IMR-90 (cell line): ENCODE measurements around the gene TNRC6B. TPM values are rescaled to one million over a fixed set of nuclear protein-coding genes. Genes with fewer than 3 reads are reported as not detected.

Source experiments
- ATAC-seq: fragments of 200-7000 bp; cut with Tn5 transposase; 2 replicates; pipeline ENCODE4 v1.9.1; 2020; ENCODE audit warnings: low read depth, mild to moderate bottlenecking, moderate library complexity
- BruUV-seq: library from RNA; stranded (reverse); fragments of 400-500 nt; replicated peaks from 2 replicates; lab custom pipeline; 2021; lab: Mats Ljungman, UMichigan
- CTCF ChIA-PET: fragments of 300-600 bp; formaldehyde crosslinking; extraction: SDS; loops from one replicate; lab custom pipeline; 2021; ENCODE audit warnings: antibody characterized with exemption; lab: Yijun Ruan, JAX
- POLR2A ChIA-PET: fragments of 300-600 bp; sonication (Branson Sonifier 250); formaldehyde crosslinking; loops from one replicate; lab custom pipeline; 2022; ENCODE audit warnings: antibody characterized with exemption; ENCODE audit not compliant: unreplicated experiment; lab: Charles Lee
- DNase-seq: peaks from one replicate; pipeline ENCODE4 v3.0.0; 2013
- H2AFZ ChIP-seq: replicated peaks from 2 replicates; pipeline ENCODE3; 2013; ENCODE audit warnings: low read length, mild to moderate bottlenecking; ENCODE audit not compliant: poor library complexity
- H2AK5ac ChIP-seq: 2 replicates; pipeline ENCODE4 v1.6.1; 2013; ENCODE audit warnings: low read depth, low read length, inconsistent platforms
- H2AK9ac ChIP-seq: replicated peaks from 2 replicates; pipeline ENCODE3; 2013; ENCODE audit warnings: mild to moderate bottlenecking, low read depth, low read length, moderate library complexity; ENCODE audit not compliant: poor library complexity
- H2BK120ac ChIP-seq: 2 replicates; pipeline ENCODE4 v1.6.1; 2013; ENCODE audit warnings: low read depth, low read length, inconsistent platforms
- H2BK15ac ChIP-seq: 3 replicates; pipeline ENCODE4 v1.6.1; 2013; ENCODE audit warnings: low read depth, low read length, inconsistent platforms
- H2BK20ac ChIP-seq: 2 replicates; pipeline ENCODE4 v1.6.1; 2013; ENCODE audit warnings: low read depth, mild to moderate bottlenecking, inconsistent platforms, low read length, moderate library complexity
- H2BK5ac ChIP-seq: 2 replicates; pipeline ENCODE4 v1.6.1; 2013; ENCODE audit warnings: mild to moderate bottlenecking, low read depth, low read length, inconsistent platforms; ENCODE audit not compliant: poor library complexity, severe bottlenecking
- H3K14ac ChIP-seq: replicated peaks from 2 replicates; pipeline ENCODE4 v1.6.1; 2013; ENCODE audit warnings: low read depth, low read length, inconsistent platforms
- H3K18ac ChIP-seq: 2 replicates; pipeline ENCODE4 v1.6.1; 2013; ENCODE audit warnings: low read depth, low read length, control low read depth
- H3K23ac ChIP-seq: 2 replicates; pipeline ENCODE4 v1.6.1; 2013; ENCODE audit warnings: low read depth, low read length, inconsistent platforms
- H3K27ac ChIP-seq: 2 replicates; pipeline ENCODE4 v1.5.1; 2013; ENCODE audit warnings: mild to moderate bottlenecking, control low read depth, low read length; ENCODE audit not compliant: insufficient read depth
- H3K27me3 ChIP-seq: 2 replicates; pipeline ENCODE4 v1.6.1; 2013; ENCODE audit warnings: low read length; ENCODE audit not compliant: control insufficient read depth, insufficient read depth
- H3K36me3 ChIP-seq: 2 replicates; pipeline ENCODE4 v1.6.1; 2013; ENCODE audit warnings: low read length, mixed read lengths; ENCODE audit not compliant: control insufficient read depth, insufficient read depth
- H3K4ac ChIP-seq: 2 replicates; pipeline ENCODE4 v1.6.1; 2013; ENCODE audit warnings: low read depth, low read length, inconsistent platforms
- H3K4me1 ChIP-seq: 2 replicates; pipeline ENCODE4 v1.6.1; 2013; ENCODE audit warnings: low read length, mixed read lengths; ENCODE audit not compliant: control insufficient read depth, insufficient read depth
- H3K4me2 ChIP-seq: 2 replicates; pipeline ENCODE4 v1.6.1; 2013; ENCODE audit warnings: low read depth, mild to moderate bottlenecking, control low read depth, low read length, moderate library complexity
- H3K4me3 ChIP-seq: 2 replicates; pipeline ENCODE4 v1.5.1; 2013; ENCODE audit warnings: low read depth, mild to moderate bottlenecking, control low read depth, low read length, moderate library complexity; ENCODE audit not compliant: insufficient read depth
- H3K56ac ChIP-seq: 2 replicates; pipeline ENCODE4 v1.6.1; 2013; ENCODE audit warnings: low read length, inconsistent platforms; ENCODE audit not compliant: insufficient read depth; ENCODE audit errors: extremely low read depth
- H3K79me1 ChIP-seq, 2 experiments: 2 replicates each; pipeline ENCODE4 v1.6.1; 2013; ENCODE audit warnings: low read length in 2 of 2, inconsistent platforms in 1 of 2, low read depth in 1 of 2
- H3K9ac ChIP-seq: 2 replicates; pipeline ENCODE4 v1.6.1; 2013; ENCODE audit warnings: low read depth, low read length, control low read depth
- H3K9me1 ChIP-seq: 2 replicates; pipeline ENCODE4 v1.6.1; 2013; ENCODE audit warnings: low read length, inconsistent platforms; ENCODE audit not compliant: insufficient read depth
- H3K9me3 ChIP-seq: 2 replicates; pipeline ENCODE4 v1.6.1; 2013; ENCODE audit warnings: low read length; ENCODE audit not compliant: control insufficient read depth, insufficient read depth
- H4K20me1 ChIP-seq: 2 replicates; pipeline ENCODE4 v1.6.1; 2013; ENCODE audit warnings: low read length, inconsistent platforms; ENCODE audit not compliant: insufficient read depth
- H4K5ac ChIP-seq: 2 replicates; pipeline ENCODE4 v1.6.1; 2013; ENCODE audit warnings: mild to moderate bottlenecking, low read depth, low read length, control low read depth
- H4K8ac ChIP-seq, 2 experiments: 2 replicates each; pipeline ENCODE4 v1.6.1; 2013; ENCODE audit warnings: low read depth in 2 of 2, low read length in 2 of 2, control low read depth in 1 of 2, inconsistent platforms in 1 of 2
- H4K91ac ChIP-seq: 2 replicates; pipeline ENCODE4 v1.6.1; 2013; ENCODE audit warnings: low read depth, low read length, inconsistent platforms; ENCODE audit not compliant: insufficient read depth
- BHLHE40 ChIP-seq: fragments of 150-350 bp; IDR thresholded peaks from 2 replicates; pipeline ENCODE4 v1.6.1; 2016; ENCODE audit warnings: mild to moderate bottlenecking, low read depth, low read length
- CEBPB ChIP-seq: IDR thresholded peaks from 2 replicates; pipeline ENCODE4 v1.6.1; 2012; ENCODE audit warnings: low read depth, low read length, improper control_type of control experiment
- CHD1 ChIP-seq: IDR thresholded peaks from 2 replicates; pipeline ENCODE4 v1.6.1; 2012; ENCODE audit warnings: low read depth, low read length, improper control_type of control experiment
- ELK1 ChIP-seq: fragments of 150-350 bp; IDR thresholded peaks from 2 replicates; pipeline ENCODE4 v1.6.1; 2016; ENCODE audit warnings: low read depth, mild to moderate bottlenecking, low read length, moderate library complexity, borderline replicate concordance
- FOS ChIP-seq: fragments of 150-350 bp; IDR thresholded peaks from 2 replicates; pipeline ENCODE4 v1.6.1; 2016; ENCODE audit warnings: low read depth, low read length
- MAFK ChIP-seq: IDR thresholded peaks from 2 replicates; pipeline ENCODE4 v1.6.1; 2012; ENCODE audit warnings: low read depth, low read length, improper control_type of control experiment
- MAZ ChIP-seq: IDR thresholded peaks from 2 replicates; pipeline ENCODE4 v1.6.1; 2012; ENCODE audit warnings: low read depth, mild to moderate bottlenecking, low read length, improper control_type of control experiment, moderate library complexity, borderline replicate concordance
- MXI1 ChIP-seq: IDR thresholded peaks from 2 replicates; pipeline ENCODE4 v1.6.1; 2012; ENCODE audit warnings: low read depth, mild to moderate bottlenecking, low read length, moderate library complexity, borderline replicate concordance
- NFE2L2 ChIP-seq: fragments of 150-350 bp; IDR thresholded peaks from 2 replicates; pipeline ENCODE4 v1.6.1; 2016; ENCODE audit warnings: low read depth, mild to moderate bottlenecking, low read length
- POLR2A ChIP-seq: IDR thresholded peaks from 2 replicates; pipeline ENCODE4 v1.6.1; 2012; ENCODE audit warnings: mild to moderate bottlenecking, low read depth, low read length
- RAD21 ChIP-seq: IDR thresholded peaks from 2 replicates; pipeline ENCODE4 v1.6.1; 2012; ENCODE audit warnings: low read length, improper control_type of control experiment
- RCOR1 ChIP-seq: IDR thresholded peaks from 2 replicates; pipeline ENCODE4 v1.6.1; 2012; ENCODE audit warnings: mild to moderate bottlenecking, low read length, improper control_type of control experiment; ENCODE audit not compliant: insufficient replicate concordance
- RFX5 ChIP-seq: IDR thresholded peaks from 2 replicates; pipeline ENCODE4 v1.8.0; 2012; ENCODE audit warnings: low read depth, mild to moderate bottlenecking, low read length, moderate library complexity
- SMC3 ChIP-seq: fragments of 150-350 bp; IDR thresholded peaks from 2 replicates; pipeline ENCODE4 v1.6.1; 2016; ENCODE audit warnings: low read depth, mild to moderate bottlenecking, antibody characterized with exemption, low read length, moderate library complexity
- USF2 ChIP-seq: fragments of 150-350 bp; IDR thresholded peaks from 2 replicates; pipeline ENCODE4 v1.6.1; 2017; ENCODE audit warnings: mild to moderate bottlenecking, antibody characterized with exemption, low read length, low read depth
- WGBS, 2 experiments: methylation state at CpG; one replicate each; pipeline versions ENCODE4 v1.1.5 to v1.1.7; 2013; ENCODE audit warnings: missing lambda C conversion rate in 2 of 2; ENCODE audit not compliant: insufficient read length in 1 of 2; ENCODE audit errors: extremely low coverage in 2 of 2; 5-methylcytosine and 5-hydroxymethylcytosine counted together
- dilution Hi-C: fragments of 300-500 bp; cut with HindIII; formaldehyde crosslinking; loops from one replicate; pipeline ENCODE4 v1.14.3; 2018; ENCODE audit warnings: low sequenced_read_pairs; ENCODE audit not compliant: unreplicated experiment
- in situ Hi-C: fragments of 300-500 bp; cut with MboI; formaldehyde crosslinking; loops from 3 replicates; pipeline ENCODE4 v1.14.3; 2019; ENCODE audit warnings: low sequenced_read_pairs, inconsistent platforms, mixed read lengths
- intact Hi-C: fragments of 100-400 bp; cut with micrococcal nuclease; formaldehyde crosslinking; loops from 2 replicates; pipeline ENCODE4 v1.10.0; 2022
- polyA plus RNA-seq, 3 experiments: library from polyadenylated mRNA; depleted of rRNA; stranded (reverse); fragments of >200 nt; gene quantifications; 2 replicates each; pipeline ENCODE4 v1.2.3, GENCODE V29; 2012; ENCODE audit warnings: low replicate concordance in 1 of 3
- total RNA-seq: library from RNA; depleted of rRNA; stranded (reverse); fragments of >200 nt; gene quantifications from 2 replicates; pipeline ENCODE4 v1.2.3, GENCODE V29; 2012
- TF ChIP-seq, protein P1 (sequence below): conservative IDR thresholded peaks from 2 replicates; pipeline ENCODE4 v1.5.1; 2012; ENCODE audit warnings: mild to moderate bottlenecking, low read depth, low read length, improper control_type of control experiment

TNRC6B gene
- total and polyA plus RNA-seq, 2 of the 4 experiments (the other 2 are of a cell fraction), result 3.9 to 17.0 TPM

DNA sequence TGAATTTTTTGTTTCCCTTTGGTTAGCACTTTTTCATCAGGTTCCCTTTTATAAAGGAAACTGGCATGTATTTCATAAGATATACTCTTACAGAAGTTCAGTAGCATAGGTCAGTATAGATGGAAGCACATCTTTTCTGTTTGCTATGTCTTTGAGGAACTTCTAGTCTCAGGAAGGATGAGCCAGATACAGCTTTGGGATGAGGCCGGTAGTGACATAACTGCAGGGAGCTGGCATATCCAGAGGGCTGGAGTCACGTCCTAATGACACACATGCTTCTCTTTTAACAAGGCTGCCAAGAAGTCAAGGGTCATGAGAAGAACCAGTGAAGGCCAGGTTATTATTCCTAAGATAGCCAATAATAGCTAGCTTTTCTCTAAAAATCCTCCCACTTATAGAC is 135.3 kb downstream of the TNRC6B start:
- Histone ChIP-seq H4K20me1 (peaks cover 7% of the 10 kb centered on the region; the same call in 1 of the 2 replicates), H4K5ac (no peak overlapping the region), H2BK20ac (no peak overlapping the region), H3K4me1 (peaks cover 10% of the 10 kb centered on the region), H3K56ac (no peak overlapping the region), H2AFZ (no peak overlapping the region), H3K79me1 (peaks cover 0 to 28% of the 10 kb centered on the region in 2 experiments; a peak in 2 of 4 replicates), H3K27ac (no peak overlapping the region), H2BK120ac (no peak overlapping the region), H3K27me3 (no peaks in the 10 kb centered on the region), H3K23ac (no peak overlapping the region), H3K18ac (no peak overlapping the region), H4K91ac (no peak overlapping the region), H3K4ac (no peak overlapping the region), H3K14ac (no peak overlapping the region), H4K8ac (no peak overlapping the region), H2BK5ac (no peak overlapping the region), H3K4me3 (no peak overlapping the region), H3K9me1 (peaks cover 17% of the 10 kb centered on the region), H3K4me2 (no peak overlapping the region), H2AK5ac (no peak overlapping the region), H3K36me3 (peaks cover 40% of the 10 kb centered on the region), H2AK9ac (no peak overlapping the region), H2BK15ac (no peak overlapping the region), H3K9me3 (no peaks in the 10 kb centered on the region), H3K9ac (no peak overlapping the region)
- DNase-seq (no peak), ATAC-seq (no peak)
- TF ChIP-seq USF2 (no peak), RFX5 (no peak), RAD21 (no peak), NFE2L2 (no peak), MAFK (no peak), MXI1 (no peak), ELK1 (no peak), MAZ (no peak), RCOR1 (no peak), POLR2A (no peak), SMC3 (no peak), CEBPB (no peak), CHD1 (no peak), FOS (no peak), BHLHE40 (no peak)
- TF ChIP-seq, protein P1, sequence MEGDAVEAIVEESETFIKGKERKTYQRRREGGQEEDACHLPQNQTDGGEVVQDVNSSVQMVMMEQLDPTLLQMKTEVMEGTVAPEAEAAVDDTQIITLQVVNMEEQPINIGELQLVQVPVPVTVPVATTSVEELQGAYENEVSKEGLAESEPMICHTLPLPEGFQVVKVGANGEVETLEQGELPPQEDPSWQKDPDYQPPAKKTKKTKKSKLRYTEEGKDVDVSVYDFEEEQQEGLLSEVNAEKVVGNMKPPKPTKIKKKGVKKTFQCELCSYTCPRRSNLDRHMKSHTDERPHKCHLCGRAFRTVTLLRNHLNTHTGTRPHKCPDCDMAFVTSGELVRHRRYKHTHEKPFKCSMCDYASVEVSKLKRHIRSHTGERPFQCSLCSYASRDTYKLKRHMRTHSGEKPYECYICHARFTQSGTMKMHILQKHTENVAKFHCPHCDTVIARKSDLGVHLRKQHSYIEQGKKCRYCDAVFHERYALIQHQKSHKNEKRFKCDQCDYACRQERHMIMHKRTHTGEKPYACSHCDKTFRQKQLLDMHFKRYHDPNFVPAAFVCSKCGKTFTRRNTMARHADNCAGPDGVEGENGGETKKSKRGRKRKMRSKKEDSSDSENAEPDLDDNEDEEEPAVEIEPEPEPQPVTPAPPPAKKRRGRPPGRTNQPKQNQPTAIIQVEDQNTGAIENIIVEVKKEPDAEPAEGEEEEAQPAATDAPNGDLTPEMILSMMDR, result no peak
- CTCF ChIA-PET, result no interaction called here
- intact Hi-C loops, result loop anchor here (5.0 kb wide), 1 partner anchor 34 kb away; the partner anchor contains the start of gene ADSL
- in situ Hi-C loops, result no loop called here
- dilution Hi-C loops, result no loop called here
- WGBS, 2 experiments, result 100% methylated on average over 1 of the region's 2 CpGs; no CpG with 5 or more reads in 1 of the 2 experiments
- no TSS peak for BruUV-seq
- POLR2A ChIA-PET, result no interaction called here
